Tibial nerve (tissue), 3 donors: ENCODE measurements around the gene IGSF9.

Experiments
- CTCF ChIP-seq, 5 experiments: fragments of 200-600 bp in 3 of 5; fragments of 450-650 bp in 2 of 5; sonication (generic) in 3 of 5; IDR thresholded peaks; one replicate each; pipeline ENCODE4 v1.5.1; 2016 to 2019; ENCODE audit warnings: antibody characterized with exemption in 5 of 5, mild to moderate bottlenecking in 3 of 5, moderate library complexity in 2 of 5
- POLR2A ChIP-seq, 2 donors: fragments of 450-650 bp; IDR thresholded peaks; one replicate each; pipeline ENCODE4 v1.6.1; 2017; ENCODE audit warnings: antibody characterized with exemption in 2 of 2, mild to moderate bottlenecking in 2 of 2, moderate library complexity in 2 of 2

- TF ChIP-seq POLR2A (IDR thresholded peaks at IDR 0.05), result no peak
- no peak for TF ChIP-seq CTCF (IDR thresholded peaks at IDR 0.05)
Measured at GRCh38 chr1:159938905-159939677, 6.3 kb downstream of the IGSF9 start.
